Measurements from ENCODE around the gene ATP6V0B. TPM values are rescaled to one million over a fixed set of nuclear protein-coding genes. Genes with fewer than 3 reads are reported as not detected.
A peak's percentile ranks its signal among the peaks of the same experiment; 100 is the strongest.

ATP6V0B gene
- total and polyA plus RNA-seq, 4 donors = 69.5 to 277 (median 129) TPM

GRCh38 chr1:43976045-43976444 is 1.3 kb downstream of the ATP6V0B start:
- H3K9ac ChIP-seq (ENCODE audit: low read depth in 1 of 2, low read length in 2 of 2) = peak overlapping the region in 1 of 2 donors; percentile 91
- H3K36me3 ChIP-seq (ENCODE audit: control insufficient read depth in 4 of 4, insufficient read depth in 3 of 4, low read depth in 1 of 4, low read length in 3 of 4) = peaks cover 5 to 21% (median 12%) of the 10 kb centered on the region in 4 donors
- peak overlapping the region in 1 of 2 donors; percentile 96 for H3K27ac ChIP-seq (ENCODE audit: low read depth in 1 of 2, low read length in 2 of 2)
- H3K27me3 ChIP-seq (ENCODE audit: control insufficient read depth in 4 of 4, insufficient read depth in 4 of 4, low read length in 3 of 4) = no peaks in the 10 kb centered on the region
- no peaks in the 10 kb centered on the region for H3K9me3 ChIP-seq (ENCODE audit: control insufficient read depth in 4 of 4, low read length in 3 of 4)
- no peak for DNase-seq (ENCODE audit: low spot score)
- peak overlapping the region; percentile 88 to 93 (median 88) for H3K4me3 ChIP-seq (ENCODE audit: low read depth in 1 of 3, low read length in 3 of 3)
- peaks cover 9 to 58% (median 45%) of the 10 kb centered on the region in 4 donors for H3K4me1 ChIP-seq (ENCODE audit: control insufficient read depth in 4 of 4, insufficient read depth in 4 of 4, low read length in 3 of 4)
- TF ChIP-seq TAF1 (conservative IDR thresholded peaks at IDR 0.05) (no peak), RXRA (IDR thresholded peaks at IDR 0.05) (no peak), EGR1 (IDR thresholded peaks at IDR 0.05; ENCODE audit: low read depth in 2 of 2) (no peak), GABPA (IDR thresholded peaks at IDR 0.05 in 1 of 2, conservative IDR thresholded peaks at IDR 0.05 in 1 of 2) (no peak), ATF3 (IDR thresholded peaks at IDR 0.05) (no peak), REST (IDR thresholded peaks at IDR 0.05) (no peak), YY1 (IDR thresholded peaks at IDR 0.05) (no peak), JUND (IDR thresholded peaks at IDR 0.05) (no peak), CTCF (IDR thresholded peaks at IDR 0.05; ENCODE audit: low read depth, low read length, missing input control) (no peak), NR2F2 (IDR thresholded peaks at IDR 0.05) (no peak), FOXA1 (IDR thresholded peaks at IDR 0.05) (no peak), FOXA2 (IDR thresholded peaks at IDR 0.05) (no peak), ZBTB33 (IDR thresholded peaks at IDR 0.05) (no peak), SP1 (IDR thresholded peaks at IDR 0.05) (no peak), HNF4A (conservative IDR thresholded peaks at IDR 0.05) (no peak)
- WGBS = 90% methylated on average over 4 of the region's 4 CpGs

- H3K9ac ChIP-seq (ENCODE audit: low read depth in 1 of 2, low read length in 2 of 2) = no peak overlapping the region
- WGBS = 93% methylated on average over 8 of the region's 8 CpGs
- H3K27me3 ChIP-seq (ENCODE audit: control insufficient read depth in 4 of 4, insufficient read depth in 4 of 4, low read length in 3 of 4) = no peaks in the 10 kb centered on the region
- H3K27ac ChIP-seq (ENCODE audit: low read depth in 1 of 2, low read length in 2 of 2) = no peak overlapping the region
- no peaks in the 10 kb centered on the region for H3K9me3 ChIP-seq (ENCODE audit: control insufficient read depth in 4 of 4, low read length in 3 of 4)
- peaks cover 9 to 58% (median 45%) of the 10 kb centered on the region in 4 donors for H3K4me1 ChIP-seq (ENCODE audit: control insufficient read depth in 4 of 4, insufficient read depth in 4 of 4, low read length in 3 of 4)
- TF ChIP-seq TAF1 (conservative IDR thresholded peaks at IDR 0.05) (no peak), JUND (IDR thresholded peaks at IDR 0.05) (no peak), FOXA2 (IDR thresholded peaks at IDR 0.05) (no peak)
- no peak overlapping the region for H3K4me3 ChIP-seq (ENCODE audit: low read depth in 1 of 3, low read length in 3 of 3)
- no peak for DNase-seq (ENCODE audit: low spot score)
- H3K36me3 ChIP-seq (ENCODE audit: control insufficient read depth in 4 of 4, insufficient read depth in 3 of 4, low read depth in 1 of 4, low read length in 3 of 4) = peaks cover 5 to 20% (median 12%) of the 10 kb centered on the region in 4 donors
Measured at GRCh38 chr1:43976890-43977289, 2.1 kb downstream of the ATP6V0B start.

All from liver (tissue), 9 donors.